Neuron (in vitro differentiated cells): ENCODE measurements around the gene C20orf202.

Experiments used
- H2AFZ ChIP-seq: one replicate; pipeline ENCODE4 v1.6.1; 2013; ENCODE audit warnings: low read depth, mild to moderate bottlenecking, inconsistent platforms, low read length, moderate library complexity
- H3K27me3 ChIP-seq: one replicate; pipeline ENCODE4 v1.6.1; 2013; ENCODE audit warnings: low read length; ENCODE audit not compliant: insufficient read depth
- H3K36me3 ChIP-seq: one replicate; pipeline ENCODE4 v1.6.1; 2013; ENCODE audit warnings: low read length; ENCODE audit not compliant: insufficient read depth
- H3K4me1 ChIP-seq: one replicate; pipeline ENCODE4 v1.6.1; 2013; ENCODE audit warnings: low read length; ENCODE audit not compliant: insufficient read depth
- H3K4me3 ChIP-seq: 2 replicates; pipeline ENCODE4 v1.5.1; 2013; ENCODE audit warnings: mild to moderate bottlenecking, low read length, moderate library complexity
- H3K9me3 ChIP-seq: one replicate; pipeline ENCODE4 v1.6.1; 2013; ENCODE audit warnings: low read length

The C20orf202 gene

DNA sequence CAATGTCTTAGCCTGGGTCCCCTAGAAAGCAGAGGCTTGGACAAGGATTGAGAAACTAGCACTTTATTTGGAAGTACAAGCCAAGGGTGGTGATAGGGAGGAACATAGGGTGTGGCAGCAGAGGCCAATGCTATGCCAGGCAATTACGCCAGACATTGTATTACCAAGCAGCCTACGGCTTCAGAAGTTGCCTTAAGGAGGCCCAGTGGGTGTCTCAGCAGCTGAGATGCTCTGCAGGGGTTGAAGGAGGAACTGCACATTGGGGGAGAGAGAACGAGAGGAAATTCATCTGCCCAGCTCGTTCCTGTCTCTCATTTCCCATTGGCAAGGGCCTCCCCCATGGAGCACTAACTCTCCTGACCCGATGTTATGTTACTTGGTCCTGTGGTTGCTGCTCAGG, 859 bp downstream of the C20orf202 start:
- Histone ChIP-seq H3K36me3 (no peaks in the 10 kb centered on the region), H3K4me3 (no peak overlapping the region), H2AFZ (no peak overlapping the region), H3K9me3 (no peaks in the 10 kb centered on the region), H3K27me3 (peaks cover 8% of the 10 kb centered on the region), H3K4me1 (no peaks in the 10 kb centered on the region)

DNA sequence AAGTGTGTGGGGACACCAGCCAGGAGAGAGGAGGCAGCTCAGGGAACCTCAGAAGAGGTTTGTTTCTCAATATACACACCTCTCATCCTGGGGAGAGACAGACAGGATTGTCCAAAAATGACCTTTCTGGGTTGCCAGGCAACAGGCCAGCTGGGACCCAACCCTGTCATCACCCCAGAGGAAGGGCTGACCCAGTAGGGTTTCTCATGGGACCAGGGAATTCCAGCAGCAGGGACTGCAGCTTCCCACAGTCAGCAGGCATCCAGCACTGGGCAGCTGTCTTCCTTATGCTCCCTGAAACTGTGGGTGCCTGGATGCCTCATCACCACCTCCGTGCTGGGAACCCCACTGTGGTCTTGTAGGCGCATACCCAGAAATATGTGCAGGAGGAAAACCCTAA, 1.3 kb downstream of the C20orf202 start:
- no peaks in the 10 kb centered on the region for H3K36me3 ChIP-seq
- no peaks in the 10 kb centered on the region for H3K9me3 ChIP-seq
- no peak overlapping the region for H3K4me3 ChIP-seq
- H3K4me1 ChIP-seq: no peaks in the 10 kb centered on the region
- no peak overlapping the region for H2AFZ ChIP-seq
- peaks cover 12% of the 10 kb centered on the region for H3K27me3 ChIP-seq

DNA sequence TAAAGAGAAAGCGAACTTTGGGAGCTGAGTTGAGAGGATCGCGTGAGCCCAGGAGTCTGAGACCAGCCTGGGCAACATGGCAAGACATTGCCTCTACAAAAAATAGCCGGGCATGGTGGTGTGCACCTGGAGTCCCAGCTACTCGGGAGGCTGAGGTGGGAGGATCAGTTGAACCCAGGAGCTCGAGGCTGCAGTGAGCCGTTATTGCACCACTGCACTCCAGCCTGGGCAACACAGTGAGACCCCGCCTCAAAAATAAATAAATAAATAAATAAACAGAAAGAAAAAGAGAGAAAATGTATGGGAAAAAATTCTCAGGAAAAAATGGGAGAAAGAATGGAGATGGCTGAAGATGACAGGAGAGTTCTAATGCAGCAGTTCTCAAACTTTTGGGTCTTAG, 2.5 kb downstream of the C20orf202 start:
- H3K9me3 ChIP-seq: no peaks in the 10 kb centered on the region
- no peak overlapping the region for H2AFZ ChIP-seq
- H3K4me3 ChIP-seq: no peak overlapping the region
- peaks cover 17% of the 10 kb centered on the region for H3K27me3 ChIP-seq
- no peaks in the 10 kb centered on the region for H3K4me1 ChIP-seq
- no peaks in the 10 kb centered on the region for H3K36me3 ChIP-seq

DNA sequence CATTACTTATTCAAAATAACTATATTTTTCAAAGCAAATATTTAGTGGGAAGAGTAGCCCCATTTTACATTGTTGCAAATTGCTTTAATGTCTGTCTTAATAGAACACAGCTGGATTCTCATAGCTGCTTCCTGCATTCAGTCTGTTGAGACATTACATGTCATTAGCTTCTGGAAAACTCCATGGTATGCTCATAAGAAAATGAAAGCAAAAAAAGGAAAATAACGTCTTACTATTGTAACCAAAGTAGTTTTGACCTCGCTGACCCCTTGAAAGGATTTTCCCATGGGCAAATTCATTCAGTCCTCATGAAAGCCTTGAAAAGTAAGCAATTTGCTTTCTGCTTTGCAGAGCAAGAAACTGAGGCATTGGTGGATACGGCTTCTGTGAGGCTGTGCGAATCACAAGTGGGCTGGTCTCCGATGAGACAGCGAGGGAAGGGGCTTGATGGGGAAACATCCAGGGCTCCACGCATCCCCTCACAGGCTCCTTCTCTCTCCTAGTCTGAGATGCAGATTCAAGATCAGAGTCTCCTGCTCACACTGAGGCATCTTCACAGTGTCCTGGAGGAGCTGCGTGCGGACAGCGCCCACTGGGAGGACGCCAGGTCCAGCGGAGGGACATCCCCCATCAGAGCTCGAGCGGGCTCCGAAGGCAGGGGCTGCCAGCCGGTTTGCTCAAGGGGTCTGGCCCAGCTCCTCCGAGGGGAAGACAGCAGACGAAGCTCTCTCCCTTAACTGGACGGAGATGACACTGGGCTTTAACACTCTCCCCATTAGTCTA, 3.3 kb downstream of the C20orf202 start:
- Histone ChIP-seq H3K4me1 (no peaks in the 10 kb centered on the region), H3K27me3 (peaks cover 17% of the 10 kb centered on the region), H3K4me3 (no peak overlapping the region), H3K9me3 (no peaks in the 10 kb centered on the region), H2AFZ (no peak overlapping the region), H3K36me3 (no peaks in the 10 kb centered on the region)

DNA sequence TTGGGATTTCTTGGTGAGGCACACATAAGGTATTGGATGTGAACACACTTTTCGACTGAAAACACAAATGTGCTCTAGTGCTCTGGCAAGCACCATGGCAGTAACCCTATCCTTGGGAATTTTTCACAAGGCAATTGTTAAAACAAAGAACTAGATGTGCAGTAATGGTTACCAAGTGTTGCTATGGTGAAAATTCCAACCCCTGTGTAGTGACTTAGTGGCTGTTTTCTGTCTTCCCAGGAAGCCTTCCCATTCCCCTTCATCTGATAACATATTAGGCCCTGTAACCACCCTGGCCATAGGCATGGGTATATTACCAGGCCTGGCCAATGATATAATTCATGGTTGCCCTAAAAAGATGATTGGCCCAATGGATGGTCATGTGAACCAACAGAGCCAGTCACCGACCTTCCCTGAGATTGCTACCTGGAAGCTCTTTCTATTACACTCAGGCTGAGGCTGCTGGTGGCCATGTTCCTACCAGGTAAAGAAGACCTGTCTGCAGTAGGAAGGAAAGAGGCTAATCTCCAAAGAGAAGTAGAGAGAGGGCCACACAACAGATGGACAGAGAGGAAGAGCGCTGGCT, 4.1 kb downstream of the C20orf202 start:
- no peak overlapping the region for H3K4me3 ChIP-seq
- H3K4me1 ChIP-seq: no peaks in the 10 kb centered on the region
- no peaks in the 10 kb centered on the region for H3K36me3 ChIP-seq
- no peak overlapping the region for H2AFZ ChIP-seq
- H3K27me3 ChIP-seq: peaks cover 17% of the 10 kb centered on the region
- H3K9me3 ChIP-seq: no peaks in the 10 kb centered on the region

DNA sequence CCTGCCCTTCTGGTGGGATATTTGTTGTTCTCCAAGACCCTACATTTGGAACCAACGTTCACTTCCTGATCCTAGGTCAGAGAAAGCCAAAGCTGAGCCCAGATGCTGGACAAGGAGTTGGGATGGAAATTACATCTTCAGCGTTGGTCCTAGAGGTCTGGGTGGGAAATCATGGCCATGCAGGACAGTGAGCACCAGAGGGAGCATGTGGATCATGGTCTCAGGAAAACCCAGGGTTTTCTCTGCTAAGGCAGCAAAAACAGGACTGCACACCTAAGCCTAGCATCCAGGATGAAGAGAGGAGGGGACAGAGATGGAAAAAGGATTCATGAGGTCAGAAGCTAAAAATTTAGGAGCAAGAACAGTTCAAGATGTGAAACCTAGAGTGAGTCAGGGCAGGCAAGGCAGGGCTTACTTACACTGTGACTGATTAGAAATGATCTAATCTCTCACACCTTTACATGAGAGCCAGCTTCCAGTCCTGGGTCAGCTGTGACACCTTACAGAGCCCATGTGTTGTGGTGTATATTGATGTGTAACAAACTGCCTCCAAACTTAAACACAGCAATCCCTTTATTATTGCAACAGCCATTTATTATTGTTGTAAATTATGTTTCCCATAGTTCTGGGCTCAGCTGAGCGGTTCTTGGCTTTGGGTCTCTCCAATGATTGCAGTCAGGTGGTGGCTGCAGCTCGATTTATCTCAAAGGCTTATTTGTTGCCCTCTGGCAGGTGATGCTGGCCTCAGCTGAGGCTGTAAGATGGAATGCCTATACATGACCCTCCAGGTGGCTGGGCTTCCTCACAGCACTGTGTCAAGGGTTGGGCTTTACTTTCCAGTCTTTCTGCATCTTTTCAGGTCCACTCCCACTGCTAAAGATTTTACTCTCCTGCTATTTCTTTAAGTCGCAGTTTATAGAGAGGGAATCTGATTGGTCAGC, 6.5 kb downstream of the C20orf202 start:
- H3K27me3 ChIP-seq: peaks cover 23% of the 10 kb centered on the region

DNA sequence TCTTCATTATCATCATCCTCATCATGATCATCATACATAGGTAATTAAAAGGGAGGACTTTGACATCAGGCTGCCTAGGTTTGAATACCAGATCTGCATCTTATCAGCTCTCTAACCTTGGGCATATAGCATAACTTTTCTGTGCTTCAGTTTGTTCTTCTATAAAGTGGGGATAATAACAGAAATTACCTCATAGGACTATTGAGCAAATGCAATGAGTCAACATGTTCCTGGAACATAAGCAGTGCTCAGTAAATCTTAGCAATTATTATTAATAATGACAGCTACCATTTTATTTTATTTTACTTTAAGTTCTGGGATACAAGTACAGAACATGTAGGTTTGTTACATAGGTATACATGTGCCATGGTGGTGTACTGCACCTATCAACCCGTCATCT, 7.2 kb downstream of the C20orf202 start:
- Histone ChIP-seq H3K27me3 (peaks cover 27% of the 10 kb centered on the region), H3K9me3 (no peaks in the 10 kb centered on the region), H3K4me3 (no peak overlapping the region), H2AFZ (no peak overlapping the region), H3K4me1 (no peaks in the 10 kb centered on the region), H3K36me3 (no peaks in the 10 kb centered on the region)

More for the DNA sequence above, 6.5 kb downstream of the C20orf202 start:
- no peak overlapping the region for H3K4me3 ChIP-seq
- no peaks in the 10 kb centered on the region for H3K4me1 ChIP-seq
- no peaks in the 10 kb centered on the region for H3K9me3 ChIP-seq
- H3K36me3 ChIP-seq: no peaks in the 10 kb centered on the region
- H2AFZ ChIP-seq: no peak overlapping the region

DNA sequence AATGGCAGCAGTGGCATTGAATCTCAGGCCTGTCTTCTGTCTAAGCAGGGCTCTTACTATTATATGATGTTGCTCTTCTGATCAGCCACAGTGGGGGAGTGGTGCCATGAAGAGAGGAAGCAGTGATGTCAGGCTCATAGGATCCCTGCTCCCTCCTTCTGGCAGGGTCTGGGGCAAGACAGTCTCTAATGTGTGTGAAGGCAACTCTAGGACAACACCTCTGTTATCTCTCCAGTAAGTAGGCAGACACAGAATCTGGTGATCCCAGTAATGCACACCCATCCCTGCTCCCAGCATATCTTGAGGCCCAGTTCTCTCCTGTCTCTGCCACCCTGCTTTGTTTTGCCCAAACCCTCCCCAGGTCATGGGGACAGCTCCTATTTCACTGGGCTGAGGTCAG, 8.8 kb downstream of the C20orf202 start:
- Histone ChIP-seq H3K4me3 (no peak overlapping the region), H3K36me3 (no peaks in the 10 kb centered on the region), H3K27me3 (peaks cover 27% of the 10 kb centered on the region), H3K9me3 (no peaks in the 10 kb centered on the region), H2AFZ (no peak overlapping the region), H3K4me1 (no peaks in the 10 kb centered on the region)

DNA sequence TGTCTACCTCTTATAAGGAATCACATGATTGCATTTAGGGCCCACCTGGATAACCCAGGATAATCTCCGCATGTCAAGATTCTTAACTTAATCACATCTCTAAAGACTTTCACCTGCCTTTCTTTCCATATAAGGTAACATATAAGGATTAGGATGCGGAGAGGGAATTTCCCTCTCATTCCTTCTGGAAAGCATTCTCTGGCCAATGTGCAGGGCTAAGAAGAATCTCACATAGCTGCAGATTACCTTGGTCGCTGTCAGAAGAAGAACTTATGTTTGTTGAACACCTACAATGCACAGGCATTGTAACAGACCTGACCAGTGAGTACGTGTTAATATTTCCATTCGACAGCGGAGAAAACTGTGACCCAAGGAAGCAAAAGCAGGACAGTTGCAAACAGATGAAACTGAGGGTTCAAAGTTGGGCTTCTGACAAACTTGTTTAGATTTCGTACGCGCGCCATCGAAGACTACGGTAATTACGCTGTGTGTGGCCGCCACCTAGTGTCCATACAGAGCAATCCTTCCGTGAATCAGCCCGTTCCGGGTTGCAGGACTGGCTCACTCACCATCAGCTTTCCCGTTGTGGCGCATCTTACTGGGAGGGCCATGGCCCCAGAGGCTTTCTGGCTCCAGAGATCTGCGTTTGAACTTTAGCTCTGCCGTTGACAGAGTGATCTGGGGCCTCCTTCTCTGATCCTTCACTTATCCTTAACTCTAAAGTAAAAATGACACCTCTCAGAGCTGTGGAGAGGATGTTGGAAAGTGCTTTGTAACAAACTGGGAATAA, 9.5 kb downstream of the C20orf202 start:
- H3K4me3 ChIP-seq: no peak overlapping the region
- no peak overlapping the region for H2AFZ ChIP-seq
- no peaks in the 10 kb centered on the region for H3K9me3 ChIP-seq
- H3K36me3 ChIP-seq: no peaks in the 10 kb centered on the region
- H3K4me1 ChIP-seq: no peaks in the 10 kb centered on the region
- H3K27me3 ChIP-seq: peaks cover 27% of the 10 kb centered on the region

DNA sequence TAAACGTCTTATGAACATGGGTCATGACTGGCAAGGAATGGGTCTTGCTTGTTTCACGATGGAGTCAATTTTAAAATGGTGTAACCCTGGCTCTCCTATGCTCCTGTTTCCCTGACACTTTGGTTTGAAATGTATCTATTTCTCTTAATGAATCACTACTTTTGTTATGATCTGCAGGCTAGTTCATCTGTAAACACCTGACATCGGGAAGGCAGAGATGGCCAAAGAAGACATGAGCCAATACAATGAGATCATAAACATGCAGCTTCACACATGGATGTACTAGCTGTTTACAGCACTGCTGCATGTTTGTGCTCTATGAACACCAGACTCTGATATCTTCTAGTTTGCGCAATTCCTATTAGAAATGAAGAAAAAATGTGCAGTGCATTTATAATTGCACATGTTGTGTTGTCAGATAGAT, 11.6 kb downstream of the C20orf202 start:
- no peak overlapping the region for H2AFZ ChIP-seq
- H3K27me3 ChIP-seq: peaks cover 19% of the 10 kb centered on the region
- no peaks in the 10 kb centered on the region for H3K9me3 ChIP-seq
- H3K4me1 ChIP-seq: no peaks in the 10 kb centered on the region
- no peaks in the 10 kb centered on the region for H3K36me3 ChIP-seq
- no peak overlapping the region for H3K4me3 ChIP-seq

DNA sequence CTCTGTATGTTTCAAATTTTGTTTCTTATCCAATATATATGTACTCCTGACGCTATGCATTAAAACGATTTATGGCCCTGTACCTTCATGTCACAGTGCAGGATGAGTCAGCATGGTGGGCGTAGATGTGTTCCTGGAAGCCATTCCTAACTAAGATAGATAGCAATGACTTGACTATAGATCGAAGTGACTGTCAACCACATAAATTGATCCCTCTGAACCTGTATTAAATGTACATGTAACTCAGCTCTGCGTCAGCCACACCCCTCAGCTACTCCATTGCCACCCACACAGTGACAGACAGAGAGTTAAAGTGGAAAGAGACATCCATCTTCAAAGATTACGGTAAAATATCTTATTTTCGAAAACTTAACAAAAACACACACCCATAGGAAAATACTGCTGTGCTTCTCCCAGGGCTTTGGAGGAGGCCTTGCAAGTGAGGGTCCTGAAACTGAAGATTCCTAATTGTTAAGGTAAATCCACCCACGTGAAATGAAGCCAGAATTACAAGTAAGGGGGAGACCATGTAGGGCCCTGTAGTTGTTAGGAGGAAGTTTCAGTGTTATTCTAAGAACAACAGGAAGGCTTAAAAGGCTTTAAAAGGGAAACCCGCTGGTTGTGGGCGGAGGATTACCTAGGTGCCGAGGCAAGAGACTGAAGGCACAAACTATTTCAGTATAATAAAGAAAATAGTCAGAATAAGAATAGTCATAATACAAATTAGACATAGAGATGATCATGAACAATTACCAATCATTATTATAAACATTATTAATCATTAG, 12.3 kb downstream of the C20orf202 start:
- Histone ChIP-seq H2AFZ (no peak overlapping the region), H3K4me1 (no peaks in the 10 kb centered on the region)

More for the DNA sequence above, 12.3 kb downstream of the C20orf202 start:
- Histone ChIP-seq H3K4me3 (no peak overlapping the region), H3K27me3 (peaks cover 16% of the 10 kb centered on the region), H3K9me3 (no peaks in the 10 kb centered on the region), H3K36me3 (no peaks in the 10 kb centered on the region)
